Measurements from ENCODE around the gene DNAH3. TPM values are rescaled to one million over a fixed set of nuclear protein-coding genes. Genes with fewer than 3 reads are reported as not detected.

The DNAH3 gene
- total RNA-seq, 1 experiment from 2014 or later = 0.24 TPM

- H4K91ac ChIP-seq (ENCODE audit: insufficient read length, low read depth, low read length) = no peak overlapping the region
- H3K4ac ChIP-seq (ENCODE audit: low read depth, low read length) = no peak overlapping the region
- H4K5ac ChIP-seq (ENCODE audit: insufficient read length, low read depth, low read length) = peak overlapping the region; percentile 63
- no peaks in the 10 kb centered on the region for H3K79me1 ChIP-seq (ENCODE audit: insufficient read depth, low read depth, low read length, poor library complexity, severe bottlenecking)
- H2AK5ac ChIP-seq (ENCODE audit: insufficient read length, low read length) = no peak overlapping the region
- no peak overlapping the region for H3K56ac ChIP-seq (ENCODE audit: insufficient read length, low read depth, low read length)
- H3K18ac ChIP-seq (ENCODE audit: insufficient read length, low read depth, low read length) = no peak overlapping the region
- H3K9me3 ChIP-seq (ENCODE audit: control insufficient read depth, low read depth, low read length) = no peaks in the 10 kb centered on the region
- H4K8ac ChIP-seq (replicated peaks; ENCODE audit: insufficient read length, low read depth, low read length) = no peak overlapping the region
- H3K9me3 Mint-ChIP-seq = no peaks in the 10 kb centered on the region
- peak overlapping the region; percentile 47; the same call in 1 of the 2 replicates for H3K14ac ChIP-seq (ENCODE audit: insufficient read depth, low read length)
- peak overlapping the region; percentile 72 for H2BK5ac ChIP-seq (ENCODE audit: insufficient read length, low read length)
- no peaks in the 10 kb centered on the region for H3K27me3 ChIP-seq (ENCODE audit: insufficient read depth, low read length)
- peaks cover 15% of the 10 kb centered on the region in 2 experiments for H3K4me1 Mint-ChIP-seq
- no peaks in the 10 kb centered on the region for H3K23me2 ChIP-seq (ENCODE audit: insufficient read length, low read depth, low read length, poor library complexity, severe bottlenecking)
- WGBS (ENCODE audit: extremely low coverage, insufficient read length, low lambda C conversion rate) = no CpG with 5 or more reads among the region's 4 CpGs
- no peaks in the 10 kb centered on the region for H3K4me1 ChIP-seq (ENCODE audit: insufficient read depth, low read length)
- H3K4me3 Mint-ChIP-seq = no peak overlapping the region
- no peak for TF ChIP-seq CTCF (conservative IDR thresholded peaks at IDR 0.05)
- no peak overlapping the region for H3K27ac ChIP-seq (ENCODE audit: insufficient read length, low read depth, low read length)
- no peak overlapping the region for H3K4me2 ChIP-seq (ENCODE audit: insufficient read depth, insufficient read length, low read length)
- H3K9ac ChIP-seq (ENCODE audit: extremely low read depth, insufficient read length, low read length) = no peak overlapping the region
- peak overlapping the region; percentile 60 for H2BK20ac ChIP-seq (ENCODE audit: low read depth, low read length, poor library complexity, severe bottlenecking)
- no peaks in the 10 kb centered on the region for H3K79me2 ChIP-seq (ENCODE audit: insufficient read depth, low read length)
- no peak overlapping the region for H2AFZ ChIP-seq (ENCODE audit: low read length)
- H3K23ac ChIP-seq (ENCODE audit: insufficient read length, low read depth, low read length) = no peak overlapping the region
- H2BK12ac ChIP-seq (ENCODE audit: insufficient read length, low read depth, low read length) = no peak overlapping the region
- peaks cover 9 to 11% (median 9%) of the 10 kb centered on the region in 3 experiments; a peak in 5 of 7 replicates for H3K36me3 Mint-ChIP-seq (ENCODE audit: insufficient read depth in 1 of 3, low read depth in 3 of 3)
- no peaks in the 10 kb centered on the region for H4K20me1 ChIP-seq (ENCODE audit: control insufficient read depth, insufficient read depth, insufficient read length)
- no peaks in the 10 kb centered on the region for H3K27me3 Mint-ChIP-seq (ENCODE audit: low read depth)
- DNase-seq = no peak
- peak overlapping the region; percentile 49 to 61 (median 50); a peak in 4 of 7 replicates for H3K27ac Mint-ChIP-seq
- H3T11ph ChIP-seq (ENCODE audit: low read length) = peak overlapping the region; percentile 13
- no peak overlapping the region for H2BK120ac ChIP-seq (ENCODE audit: low read depth, low read length, poor library complexity, severe bottlenecking)
- H2BK15ac ChIP-seq (ENCODE audit: low read depth, low read length) = no peak overlapping the region
These were observed 232.0 kb downstream of the DNAH3 start for GRCh38 chr16:20918486-20919239.

All from H9 (cell line).